HL-60 (cell line): ENCODE measurements around the gene C16orf86.

Experiments used
- GABPA ChIP-seq: IDR thresholded peaks from 2 replicates; pipeline ENCODE4 v1.6.1; 2012; ENCODE audit warnings: low read depth
- POLR2AphosphoS5 ChIP-seq: IDR thresholded peaks from 2 replicates; pipeline ENCODE4 v1.6.1; 2012; ENCODE audit warnings: low read depth
- SPI1 ChIP-seq: IDR thresholded peaks from 2 replicates; pipeline ENCODE4 v1.6.1; 2012; ENCODE audit warnings: low read depth, mild to moderate bottlenecking, borderline replicate concordance
- TF ChIP-seq, protein P1 (sequence below): IDR thresholded peaks from one replicate; pipeline ENCODE4 v1.5.1; 2011; ENCODE audit warnings: low read length, control low read depth, inconsistent platforms; ENCODE audit not compliant: insufficient read depth
- TF ChIP-seq, protein P2 (sequence below): IDR thresholded peaks from 2 replicates; pipeline ENCODE4 v1.6.1; 2012; ENCODE audit warnings: low read depth; ENCODE audit not compliant: insufficient replicate concordance

DNA sequence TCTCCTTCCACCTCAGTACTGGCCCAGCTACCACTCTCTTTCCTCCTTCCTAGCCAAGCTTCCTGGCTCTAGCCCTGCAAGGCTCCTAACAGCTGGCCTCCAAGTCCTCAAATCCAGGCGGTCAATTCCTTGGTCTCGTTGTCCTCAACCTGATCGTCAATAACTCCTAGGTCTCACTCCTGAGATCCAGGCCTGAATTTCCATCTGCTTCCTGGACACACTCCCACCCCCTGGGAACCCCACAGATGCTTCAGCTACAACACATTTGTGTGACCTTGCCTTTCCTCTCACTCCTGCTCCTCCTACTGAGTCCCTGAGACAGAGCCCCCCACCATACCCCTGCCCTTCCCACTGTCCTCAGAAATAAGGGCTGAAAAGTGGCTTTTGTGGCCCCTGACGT, 2.4 kb upstream of the C16orf86 start:
- TF ChIP-seq, protein P1, sequence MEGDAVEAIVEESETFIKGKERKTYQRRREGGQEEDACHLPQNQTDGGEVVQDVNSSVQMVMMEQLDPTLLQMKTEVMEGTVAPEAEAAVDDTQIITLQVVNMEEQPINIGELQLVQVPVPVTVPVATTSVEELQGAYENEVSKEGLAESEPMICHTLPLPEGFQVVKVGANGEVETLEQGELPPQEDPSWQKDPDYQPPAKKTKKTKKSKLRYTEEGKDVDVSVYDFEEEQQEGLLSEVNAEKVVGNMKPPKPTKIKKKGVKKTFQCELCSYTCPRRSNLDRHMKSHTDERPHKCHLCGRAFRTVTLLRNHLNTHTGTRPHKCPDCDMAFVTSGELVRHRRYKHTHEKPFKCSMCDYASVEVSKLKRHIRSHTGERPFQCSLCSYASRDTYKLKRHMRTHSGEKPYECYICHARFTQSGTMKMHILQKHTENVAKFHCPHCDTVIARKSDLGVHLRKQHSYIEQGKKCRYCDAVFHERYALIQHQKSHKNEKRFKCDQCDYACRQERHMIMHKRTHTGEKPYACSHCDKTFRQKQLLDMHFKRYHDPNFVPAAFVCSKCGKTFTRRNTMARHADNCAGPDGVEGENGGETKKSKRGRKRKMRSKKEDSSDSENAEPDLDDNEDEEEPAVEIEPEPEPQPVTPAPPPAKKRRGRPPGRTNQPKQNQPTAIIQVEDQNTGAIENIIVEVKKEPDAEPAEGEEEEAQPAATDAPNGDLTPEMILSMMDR: no peak
- TF ChIP-seq, protein P2, sequence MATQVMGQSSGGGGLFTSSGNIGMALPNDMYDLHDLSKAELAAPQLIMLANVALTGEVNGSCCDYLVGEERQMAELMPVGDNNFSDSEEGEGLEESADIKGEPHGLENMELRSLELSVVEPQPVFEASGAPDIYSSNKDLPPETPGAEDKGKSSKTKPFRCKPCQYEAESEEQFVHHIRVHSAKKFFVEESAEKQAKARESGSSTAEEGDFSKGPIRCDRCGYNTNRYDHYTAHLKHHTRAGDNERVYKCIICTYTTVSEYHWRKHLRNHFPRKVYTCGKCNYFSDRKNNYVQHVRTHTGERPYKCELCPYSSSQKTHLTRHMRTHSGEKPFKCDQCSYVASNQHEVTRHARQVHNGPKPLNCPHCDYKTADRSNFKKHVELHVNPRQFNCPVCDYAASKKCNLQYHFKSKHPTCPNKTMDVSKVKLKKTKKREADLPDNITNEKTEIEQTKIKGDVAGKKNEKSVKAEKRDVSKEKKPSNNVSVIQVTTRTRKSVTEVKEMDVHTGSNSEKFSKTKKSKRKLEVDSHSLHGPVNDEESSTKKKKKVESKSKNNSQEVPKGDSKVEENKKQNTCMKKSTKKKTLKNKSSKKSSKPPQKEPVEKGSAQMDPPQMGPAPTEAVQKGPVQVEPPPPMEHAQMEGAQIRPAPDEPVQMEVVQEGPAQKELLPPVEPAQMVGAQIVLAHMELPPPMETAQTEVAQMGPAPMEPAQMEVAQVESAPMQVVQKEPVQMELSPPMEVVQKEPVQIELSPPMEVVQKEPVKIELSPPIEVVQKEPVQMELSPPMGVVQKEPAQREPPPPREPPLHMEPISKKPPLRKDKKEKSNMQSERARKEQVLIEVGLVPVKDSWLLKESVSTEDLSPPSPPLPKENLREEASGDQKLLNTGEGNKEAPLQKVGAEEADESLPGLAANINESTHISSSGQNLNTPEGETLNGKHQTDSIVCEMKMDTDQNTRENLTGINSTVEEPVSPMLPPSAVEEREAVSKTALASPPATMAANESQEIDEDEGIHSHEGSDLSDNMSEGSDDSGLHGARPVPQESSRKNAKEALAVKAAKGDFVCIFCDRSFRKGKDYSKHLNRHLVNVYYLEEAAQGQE: no peak
- TF ChIP-seq POLR2AphosphoS5: no peak
- TF ChIP-seq SPI1: no peak
- TF ChIP-seq GABPA: no peak
